ENCODE measurements around the gene CEPT1. TPM values are rescaled to one million over a fixed set of nuclear protein-coding genes. Genes with fewer than 3 reads are reported as not detected.

CEPT1 gene
- total and polyA plus RNA-seq, 10 donors = 61.1 to 140 (median 95.2) TPM

GRCh38 chr1:111142356-111142975 lies 2.4 kb downstream of the CEPT1 start:
- 51 to 75% (median 62%) methylated on average over 5 of the region's 5 CpGs for whole genome bisulfite sequencing, 5 donors

GRCh38 chr1:111145542-111145941 lies 5.5 kb downstream of the CEPT1 start:
- Histone ChIP-seq H3K36me3 (peaks cover 0 to 49% (median 26%) of the 10 kb centered on the region in 6 donors), H3K27me3 (replicated peaks in 1 of 7) (no peaks in the 10 kb centered on the region), H3K9me3 (no peaks in the 10 kb centered on the region), H3K27ac (peak overlapping the region in 2 of 8 donors; percentile 11 to 28), H3K4me3 (no peak overlapping the region), H3K4me1 (peaks cover 35 to 100% (median 95%) of the 10 kb centered on the region in 6 donors)
- no peak for TF ChIP-seq POLR2A (IDR thresholded peaks at IDR 0.05)
- TF ChIP-seq POLR2AphosphoS5 (IDR thresholded peaks at IDR 0.05) = no peak
- intact Hi-C loops (cut with DNase I; ENCODE audit: low total_unique reads) = loop anchor here (10.0 kb wide), 1 partner anchor 49 kb away; no protein-coding TSS in a partner anchor
- WGBS, 5 donors = 84 to 100% (median 88%) methylated on average over 2 of the region's 2 CpGs
- DNase-seq = no peak

More at GRCh38 chr1:111142356-111142975, 2.4 kb downstream of the CEPT1 start:
- peaks cover 29 to 89% (median 82%) of the 10 kb centered on the region in 6 donors for H3K4me1 ChIP-seq
- peak overlapping the region in 6 of 8 donors; percentile 39 to 99 (median 96) for H3K27ac ChIP-seq
- no peaks in the 10 kb centered on the region for H3K27me3 ChIP-seq (replicated peaks in 1 of 7)
- peaks cover 0 to 29% (median 11%) of the 10 kb centered on the region in 6 donors for H3K36me3 ChIP-seq
- peak overlapping the region in 5 of 8 donors; percentile 75 to 94 (median 84) for H3K4me3 ChIP-seq
- no peak for DNase-seq
- TF ChIP-seq POLR2A (IDR thresholded peaks at IDR 0.05) (no peak), CTCF (IDR thresholded peaks at IDR 0.05 in 8 of 11, conservative IDR thresholded peaks at IDR 0.05 in 3 of 11) (no peak), POLR2AphosphoS5 (IDR thresholded peaks at IDR 0.05) (no peak)
- H3K9me3 ChIP-seq = no peaks in the 10 kb centered on the region
- intact Hi-C loops (cut with DNase I; ENCODE audit: low total_unique reads) = loop anchor here (10.0 kb wide), 1 partner anchor 52 kb away; no protein-coding TSS in a partner anchor

- no peak overlapping the region for H3K4me3 ChIP-seq
- H3K36me3 ChIP-seq = peaks cover 0 to 55% (median 29%) of the 10 kb centered on the region in 6 donors
- TF ChIP-seq POLR2AphosphoS5 (IDR thresholded peaks at IDR 0.05) (no peak), POLR2A (IDR thresholded peaks at IDR 0.05) (no peak), CTCF (IDR thresholded peaks at IDR 0.05 in 8 of 11, conservative IDR thresholded peaks at IDR 0.05 in 3 of 11) (no peak)
- H3K4me1 ChIP-seq = peaks cover 32 to 100% (median 95%) of the 10 kb centered on the region in 6 donors
- no peak for DNase-seq
- H3K27me3 ChIP-seq (replicated peaks in 1 of 7) = no peaks in the 10 kb centered on the region
- peak overlapping the region in 3 of 8 donors; percentile 3 to 28 (median 11) for H3K27ac ChIP-seq
- intact Hi-C loops (cut with DNase I; ENCODE audit: low total_unique reads) = loop anchor here (10.0 kb wide), 1 partner anchor 49 kb away; no protein-coding TSS in a partner anchor
- no peaks in the 10 kb centered on the region for H3K9me3 ChIP-seq
These were observed 6.1 kb downstream of the CEPT1 start for GRCh38 chr1:111145963-111146768.

- no peak for DNase-seq
- 60 to 78% (median 67%) methylated on average over 3 of the region's 3 CpGs for WGBS, 5 donors
These were observed 7.9 kb downstream of the CEPT1 start for GRCh38 chr1:111147948-111148347.

More at GRCh38 chr1:111147948-111148347, 7.9 kb downstream of the CEPT1 start:
- Histone ChIP-seq H3K9me3 (no peaks in the 10 kb centered on the region), H3K4me1 (peaks cover 24 to 100% (median 95%) of the 10 kb centered on the region in 6 donors), H3K4me3 (peak overlapping the region in 1 of 8 donors; percentile 12), H3K27me3 (replicated peaks in 1 of 7) (no peaks in the 10 kb centered on the region), H3K36me3 (peaks cover 0 to 73% (median 31%) of the 10 kb centered on the region in 6 donors), H3K27ac (peak overlapping the region in 5 of 8 donors; percentile 10 to 68 (median 54))
- TF ChIP-seq CTCF (IDR thresholded peaks at IDR 0.05 in 8 of 11, conservative IDR thresholded peaks at IDR 0.05 in 3 of 11) = no peak
- no peak for TF ChIP-seq POLR2AphosphoS5 (IDR thresholded peaks at IDR 0.05)
- no peak for TF ChIP-seq POLR2A (IDR thresholded peaks at IDR 0.05)
- intact Hi-C loops (cut with DNase I; ENCODE audit: low total_unique reads) = loop anchor here (10.0 kb wide), 1 partner anchor 47 kb away; no protein-coding TSS in a partner anchor
